ENCODE data around the gene SLC43A1. TPM values are rescaled to one million over a fixed set of nuclear protein-coding genes. Genes with fewer than 3 reads are reported as not detected.

Gene SLC43A1
- total RNA-seq, 8 experiments from 2014 or later: 0.32 to 13.7 (median 2.1) TPM

GRCh38 chr11:57521116-57521515, 5.6 kb upstream of the SLC43A1 start:
- H3K27ac ChIP-seq: no peak overlapping the region
- 85 to 100% (median 90%) methylated on average over 1 to 2 of the region's 2 CpGs; no CpG with 5 or more reads in 3 of the 10 experiments for WGBS, 10 experiments
- H3K4me1 ChIP-seq (replicated peaks in 1 of 2): no peaks in the 10 kb centered on the region
- in situ Hi-C loops (cut with MboI; ENCODE audit: low pct_unique_long_range_greater_than_20kb in 2 of 9, low sequenced_read_pairs in 9 of 9, unreplicated experiment in 9 of 9): loop anchor here in 1 of 9 experiments (25.0 kb wide), 1 partner anchor 184 kb away; the partner anchor contains the start of genes P2RX3 and SSRP1
- H3K4me3 ChIP-seq: no peak overlapping the region
- no peak for ATAC-seq (replicated peaks in 6 of 8)

GRCh38 chr11:57516061-57516443, 550 bp upstream of the SLC43A1 start:
- Histone ChIP-seq H3K4me3 (peak overlapping the region; percentile 39 to 57 (median 48)), H3K4me1 (replicated peaks in 1 of 2) (peaks cover 5 to 10% of the 10 kb centered on the region in 2 donors), H3K27ac (no peak overlapping the region)
- in situ Hi-C loops (cut with MboI; ENCODE audit: low pct_unique_long_range_greater_than_20kb in 2 of 9, low sequenced_read_pairs in 9 of 9, unreplicated experiment in 9 of 9): loop anchor here in 1 of 9 experiments (25.0 kb wide), 1 partner anchor 179 kb away; the partner anchor contains the start of genes P2RX3 and SSRP1
- ATAC-seq (replicated peaks in 6 of 8): no peak
- 0 to 50% (median 12%) methylated on average over 1 to 5 of the region's 5 CpGs; no CpG with 5 or more reads in 1 of the 10 experiments for WGBS, 10 experiments

GRCh38 chr11:57514538-57515331, 767 bp downstream of the SLC43A1 start:
- Histone ChIP-seq H3K27ac (no peak overlapping the region), H3K4me3 (peak overlapping the region; percentile 39 to 57 (median 48)), H3K4me1 (replicated peaks in 1 of 2) (peaks cover 5 to 10% of the 10 kb centered on the region in 2 donors)
- 0% methylated on average over 5 to 9 of the region's 57 CpGs; no CpG with 5 or more reads in 8 of the 10 experiments for WGBS, 10 experiments
- in situ Hi-C loops (cut with MboI; ENCODE audit: low pct_unique_long_range_greater_than_20kb in 2 of 9, low sequenced_read_pairs in 9 of 9, unreplicated experiment in 9 of 9): loop anchor here in 1 of 9 experiments (25.0 kb wide), 1 partner anchor 177 kb away; the partner anchor contains the start of genes P2RX3 and SSRP1
- peak; percentile 7 to 69 (median 58) for ATAC-seq (replicated peaks in 6 of 8)

GRCh38 chr11:57513911-57514537, 1.5 kb downstream of the SLC43A1 start:
- peak overlapping the region; percentile 39 to 57 (median 48) for H3K4me3 ChIP-seq
- in situ Hi-C loops (cut with MboI; ENCODE audit: low pct_unique_long_range_greater_than_20kb in 2 of 9, low sequenced_read_pairs in 9 of 9, unreplicated experiment in 9 of 9): loop anchor here in 1 of 9 experiments (25.0 kb wide), 1 partner anchor 177 kb away; the partner anchor contains the start of genes P2RX3 and SSRP1

GRCh38 chr11:57513452-57513795, 2.1 kb downstream of the SLC43A1 start:
- Histone ChIP-seq H3K4me1 (replicated peaks in 1 of 2) (peaks cover 5 to 10% of the 10 kb centered on the region in 2 donors), H3K4me3 (no peak overlapping the region), H3K27ac (no peak overlapping the region)
- WGBS, 10 experiments: 40% methylated on average over 1 of the region's 1 CpG; no CpG with 5 or more reads in 9 of the 10 experiments
- ATAC-seq (replicated peaks in 6 of 8): peak in 1 of 8 experiments; percentile 1
- in situ Hi-C loops (cut with MboI; ENCODE audit: low pct_unique_long_range_greater_than_20kb in 2 of 9, low sequenced_read_pairs in 9 of 9, unreplicated experiment in 9 of 9): loop anchor here in 1 of 9 experiments (25.0 kb wide), 1 partner anchor 176 kb away; the partner anchor contains the start of genes P2RX3 and SSRP1

More at GRCh38 chr11:57513911-57514537, 1.5 kb downstream of the SLC43A1 start:
- WGBS, 10 experiments: 4 to 31% (median 12%) methylated on average over 3 to 5 of the region's 35 CpGs; no CpG with 5 or more reads in 7 of the 10 experiments
- H3K27ac ChIP-seq: no peak overlapping the region
- peaks cover 5 to 10% of the 10 kb centered on the region in 2 donors for H3K4me1 ChIP-seq (replicated peaks in 1 of 2)
- ATAC-seq (replicated peaks in 6 of 8): peak; percentile 3 to 72 (median 61)

GRCh38 chr11:57512646-57513451, 2.7 kb downstream of the SLC43A1 start:
- in situ Hi-C loops (cut with MboI; ENCODE audit: low pct_unique_long_range_greater_than_20kb in 2 of 9, low sequenced_read_pairs in 9 of 9, unreplicated experiment in 9 of 9): loop anchor here in 1 of 9 experiments (25.0 kb wide), 1 partner anchor 176 kb away; the partner anchor contains the start of genes P2RX3 and SSRP1
- H3K4me3 ChIP-seq: no peak overlapping the region
- WGBS, 10 experiments: 0 to 100% (median 78%) methylated on average over 1 to 7 of the region's 12 CpGs; no CpG with 5 or more reads in 3 of the 10 experiments
- H3K4me1 ChIP-seq (replicated peaks in 1 of 2): peaks cover 5 to 10% of the 10 kb centered on the region in 2 donors
- H3K27ac ChIP-seq: no peak overlapping the region
- ATAC-seq (replicated peaks in 6 of 8): peak in 3 of 8 experiments; percentile 40 to 52 (median 46)

GRCh38 chr11:57511741-57512430, 3.6 kb downstream of the SLC43A1 start:
- 71 to 100% (median 100%) methylated on average over 1 to 6 of the region's 6 CpGs; no CpG with 5 or more reads in 3 of the 10 experiments for WGBS, 10 experiments
- H3K4me3 ChIP-seq: no peak overlapping the region
- in situ Hi-C loops (cut with MboI; ENCODE audit: low pct_unique_long_range_greater_than_20kb in 2 of 9, low sequenced_read_pairs in 9 of 9, unreplicated experiment in 9 of 9): loop anchor here in 1 of 9 experiments (25.0 kb wide), 1 partner anchor 175 kb away; the partner anchor contains the start of genes P2RX3 and SSRP1
- H3K4me1 ChIP-seq (replicated peaks in 1 of 2): peaks cover 5 to 10% of the 10 kb centered on the region in 2 donors
- ATAC-seq (replicated peaks in 6 of 8): peak in 1 of 8 experiments; percentile 1
- H3K27ac ChIP-seq: no peak overlapping the region

- no peaks in the 10 kb centered on the region for H3K4me1 ChIP-seq (replicated peaks in 1 of 2)
- H3K4me3 ChIP-seq: no peak overlapping the region
- H3K27ac ChIP-seq: no peak overlapping the region
- in situ Hi-C loops (cut with MboI; ENCODE audit: low pct_unique_long_range_greater_than_20kb in 2 of 9, low sequenced_read_pairs in 9 of 9, unreplicated experiment in 9 of 9): loop anchor here in 1 of 9 experiments (25.0 kb wide), 1 partner anchor 171 kb away; the partner anchor contains the start of genes P2RX3 and SSRP1
- WGBS, 10 experiments: 54 to 100% (median 86%) methylated on average over 2 to 6 of the region's 7 CpGs
- no peak for ATAC-seq (replicated peaks in 6 of 8)
Observed at GRCh38 chr11:57508341-57509170, 6.9 kb downstream of the SLC43A1 start.

GRCh38 chr11:57506522-57506921, 9.0 kb downstream of the SLC43A1 start:
- Histone ChIP-seq H3K27ac (no peak overlapping the region), H3K4me1 (replicated peaks in 1 of 2) (no peaks in the 10 kb centered on the region), H3K4me3 (no peak overlapping the region)
- in situ Hi-C loops (cut with MboI; ENCODE audit: low pct_unique_long_range_greater_than_20kb in 2 of 9, low sequenced_read_pairs in 9 of 9, unreplicated experiment in 9 of 9): loop anchor here in 1 of 9 experiments (25.0 kb wide), 1 partner anchor 169 kb away; the partner anchor contains the start of genes P2RX3 and SSRP1
- ATAC-seq (replicated peaks in 6 of 8): no peak
- WGBS, 10 experiments: 80 to 100% (median 94%) methylated on average over 1 of the region's 1 CpG; no CpG with 5 or more reads in 6 of the 10 experiments

GRCh38 chr11:57504511-57504910, 11.0 kb downstream of the SLC43A1 start:
- in situ Hi-C loops (cut with MboI; ENCODE audit: low pct_unique_long_range_greater_than_20kb in 2 of 9, low sequenced_read_pairs in 9 of 9, unreplicated experiment in 9 of 9): loop anchor here in 1 of 9 experiments (25.0 kb wide), 1 partner anchor 167 kb away; the partner anchor contains the start of genes P2RX3 and SSRP1
- 51 to 100% (median 80%) methylated on average over 1 to 4 of the region's 4 CpGs; no CpG with 5 or more reads in 2 of the 10 experiments for WGBS, 10 experiments
- no peak overlapping the region for H3K27ac ChIP-seq

GRCh38 chr11:57502870-57503269, 12.6 kb downstream of the SLC43A1 start:
- Histone ChIP-seq H3K4me1 (replicated peaks in 1 of 2) (peaks cover 5 to 10% of the 10 kb centered on the region in 2 donors), H3K4me3 (no peak overlapping the region), H3K27ac (no peak overlapping the region)
- ATAC-seq (replicated peaks in 6 of 8): no peak
- in situ Hi-C loops (cut with MboI; ENCODE audit: low pct_unique_long_range_greater_than_20kb in 2 of 9, low sequenced_read_pairs in 9 of 9, unreplicated experiment in 9 of 9): loop anchor here in 1 of 9 experiments (25.0 kb wide), 1 partner anchor 166 kb away; the partner anchor contains the start of genes P2RX3 and SSRP1

More at GRCh38 chr11:57504511-57504910, 11.0 kb downstream of the SLC43A1 start:
- peaks cover 5% of the 10 kb centered on the region in 2 donors for H3K4me1 ChIP-seq (replicated peaks in 1 of 2)
- H3K4me3 ChIP-seq: no peak overlapping the region
- no peak for ATAC-seq (replicated peaks in 6 of 8)

Data from motor neuron (in vitro differentiated cells).